GM19438 (cell line): Measurements from ENCODE around the gene PLOD3.

Source experiments
- ATAC-seq: cut with Tn5 transposase; IDR thresholded peaks from one replicate; pipeline ENCODE4 v1.9.1; 2021; ENCODE audit warnings: low read depth; ENCODE audit not compliant: unreplicated experiment

The PLOD3 gene

DNA sequence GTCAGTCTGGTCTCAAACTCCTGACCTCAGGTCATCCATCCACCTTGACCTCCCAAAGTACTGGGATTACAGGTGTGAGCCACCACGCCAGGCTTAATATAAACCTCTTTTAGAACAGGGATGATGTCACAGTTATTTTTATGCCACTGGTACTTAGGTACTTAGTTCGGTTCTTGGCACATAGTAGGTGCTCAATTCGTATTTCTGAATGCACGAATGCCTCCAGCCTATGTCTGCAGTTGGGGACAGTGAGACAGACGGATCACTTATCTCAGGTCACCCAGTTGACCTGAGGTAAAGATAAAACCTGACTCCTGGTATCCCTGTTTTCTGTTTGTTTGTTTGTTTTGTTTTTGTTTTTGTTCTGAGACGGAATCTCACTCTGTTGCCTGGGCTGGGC is 31.2 kb downstream of the PLOD3 start:
- ATAC-seq, result no peak

DNA sequence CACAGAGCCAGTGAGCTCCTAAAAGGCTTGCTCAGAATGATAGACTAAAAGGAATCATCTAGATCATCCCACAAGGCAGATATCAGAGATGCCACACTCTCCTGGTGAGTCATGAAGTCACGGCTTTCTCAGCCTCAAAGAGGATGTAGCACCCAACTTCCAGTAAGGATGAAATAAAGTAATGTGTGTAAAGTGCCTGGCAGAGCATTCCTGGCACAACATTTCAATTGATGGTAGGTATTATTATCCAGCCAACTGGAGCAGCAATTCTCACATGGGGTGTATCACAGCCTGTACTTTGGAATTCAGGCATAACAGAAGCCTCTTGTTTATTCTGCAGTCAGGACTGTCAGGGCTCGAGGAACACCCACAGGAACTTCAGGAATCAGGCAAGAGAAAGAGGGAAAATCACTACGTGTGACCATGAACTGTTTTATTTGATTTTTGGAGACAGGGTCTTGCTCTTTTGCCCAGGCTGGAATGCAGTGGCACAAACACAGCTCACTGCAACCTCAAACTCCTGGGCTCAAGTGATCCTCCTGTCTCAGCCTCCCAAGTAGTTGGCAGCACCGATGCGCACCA is 32.0 kb downstream of the PLOD3 start:
- ATAC-seq, result no peak

DNA sequence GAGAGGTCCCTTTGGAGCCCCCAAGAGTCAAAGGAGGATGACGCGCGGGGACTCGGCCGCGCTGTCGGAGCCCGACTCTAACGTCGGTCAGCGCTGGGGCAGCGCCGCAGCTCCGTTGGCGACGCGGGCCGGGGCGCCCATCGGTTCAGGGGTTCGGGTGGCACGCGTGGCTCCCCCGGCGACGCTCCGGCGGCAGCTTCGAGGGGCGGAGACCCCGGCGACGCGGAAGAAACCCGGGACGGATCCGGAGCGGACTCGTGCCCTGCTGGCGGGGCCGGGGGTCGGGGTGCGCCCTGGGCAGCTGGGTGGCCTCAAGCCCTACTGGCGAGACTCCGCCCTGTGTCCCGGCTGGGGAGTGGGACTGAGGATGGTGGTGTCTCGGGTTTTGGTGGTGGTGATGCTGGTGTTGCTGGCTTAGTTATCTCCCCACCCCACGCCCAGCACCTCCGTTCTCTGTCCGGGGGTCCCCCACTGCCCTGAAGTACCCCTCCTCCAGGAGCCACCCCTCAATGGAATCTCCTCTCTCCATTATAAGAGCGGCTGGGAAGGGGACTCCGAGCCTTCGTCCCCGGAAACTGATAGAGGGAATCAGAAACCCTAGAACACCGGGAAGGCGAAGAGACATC is 37.1 kb downstream of the PLOD3 start, which contains the start of gene NAT16:
Gene NAT16, minus strand, starts transcription at position 164 of the 626 bp plus-strand sequence. CDS start 5,486 bp downstream, outside the sequence.
- ATAC-seq, result no peak

DNA sequence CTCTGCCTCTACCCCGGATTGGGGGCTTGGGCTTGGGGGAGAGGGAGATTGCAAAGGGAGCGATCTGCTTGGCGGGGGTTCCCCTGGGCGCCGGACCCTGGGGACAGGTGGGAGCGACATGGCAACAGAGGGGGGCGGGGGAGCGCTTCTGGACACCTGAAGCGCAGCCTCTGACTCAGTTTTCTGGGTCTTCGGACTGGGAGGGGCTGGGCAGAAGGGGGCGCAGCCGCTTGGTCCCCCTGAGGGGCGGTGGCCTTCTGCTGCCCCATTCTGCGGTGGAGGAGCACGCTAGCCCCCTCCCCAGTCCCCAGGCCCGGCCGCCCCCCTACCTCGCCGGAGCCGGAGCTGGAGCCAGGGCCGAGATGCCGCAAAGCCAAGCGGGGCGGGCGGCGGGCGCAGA is 37.7 kb downstream of the PLOD3 start:
- no peak for ATAC-seq

DNA sequence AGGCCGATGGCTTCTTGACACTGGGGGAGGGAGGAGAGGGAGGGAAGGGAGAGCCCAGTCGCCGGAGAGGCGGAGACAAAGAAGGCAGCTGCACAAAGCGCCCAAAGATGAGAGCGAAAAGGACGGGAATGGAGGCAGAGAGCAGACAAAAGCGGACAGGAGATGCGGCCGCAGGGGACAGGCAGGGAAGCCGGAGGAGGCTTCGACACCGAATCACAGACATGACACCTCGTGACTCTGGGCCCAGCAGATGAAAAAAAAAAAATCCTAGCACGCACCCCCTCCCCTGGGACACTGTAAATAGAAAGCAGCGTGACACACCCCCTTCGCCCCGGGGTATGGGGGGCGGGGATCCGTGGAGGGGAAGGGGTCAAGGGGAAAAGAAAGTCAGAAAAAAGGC is 38.3 kb downstream of the PLOD3 start:
- no peak for ATAC-seq

DNA sequence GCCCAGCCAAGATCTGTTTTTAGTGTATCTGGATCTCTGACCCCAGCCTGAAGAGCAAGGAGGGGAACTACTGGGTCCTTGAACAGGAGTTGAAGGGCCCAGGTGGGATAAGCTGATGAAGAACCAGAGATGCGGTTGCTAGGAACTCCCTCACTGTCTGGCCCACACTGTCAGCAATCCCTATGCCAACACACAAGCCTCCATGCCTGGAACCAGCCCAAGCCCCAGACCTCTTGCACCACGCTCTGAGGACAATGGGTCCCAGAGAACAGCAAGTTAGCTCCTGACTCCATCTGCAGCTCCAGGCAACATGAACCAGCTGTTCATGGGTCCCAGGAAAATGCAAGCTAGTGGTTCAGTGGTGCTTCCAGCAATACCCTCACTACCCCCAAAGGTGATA is 39.7 kb downstream of the PLOD3 start:
- ATAC-seq, result no peak

DNA sequence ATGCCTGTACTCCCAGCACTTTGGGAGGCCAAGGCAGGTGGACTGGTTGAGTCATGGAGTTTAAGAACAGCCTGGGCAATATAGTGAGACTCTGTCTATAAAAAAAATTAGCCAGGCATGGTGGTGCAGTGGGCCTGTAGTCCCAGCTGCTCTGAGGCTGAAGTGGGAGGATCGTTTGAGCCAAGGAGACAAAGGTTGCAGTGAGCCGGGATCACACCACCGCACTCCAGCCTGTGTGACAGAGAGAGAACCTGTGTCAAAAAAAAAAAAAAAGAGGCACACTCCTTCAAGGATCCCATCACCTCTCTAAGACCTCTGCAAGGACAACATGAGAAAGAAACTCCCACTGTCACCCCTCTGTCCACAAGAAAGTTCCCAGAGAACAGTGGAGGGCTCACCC is 41.7 kb downstream of the PLOD3 start:
- no peak for ATAC-seq

DNA sequence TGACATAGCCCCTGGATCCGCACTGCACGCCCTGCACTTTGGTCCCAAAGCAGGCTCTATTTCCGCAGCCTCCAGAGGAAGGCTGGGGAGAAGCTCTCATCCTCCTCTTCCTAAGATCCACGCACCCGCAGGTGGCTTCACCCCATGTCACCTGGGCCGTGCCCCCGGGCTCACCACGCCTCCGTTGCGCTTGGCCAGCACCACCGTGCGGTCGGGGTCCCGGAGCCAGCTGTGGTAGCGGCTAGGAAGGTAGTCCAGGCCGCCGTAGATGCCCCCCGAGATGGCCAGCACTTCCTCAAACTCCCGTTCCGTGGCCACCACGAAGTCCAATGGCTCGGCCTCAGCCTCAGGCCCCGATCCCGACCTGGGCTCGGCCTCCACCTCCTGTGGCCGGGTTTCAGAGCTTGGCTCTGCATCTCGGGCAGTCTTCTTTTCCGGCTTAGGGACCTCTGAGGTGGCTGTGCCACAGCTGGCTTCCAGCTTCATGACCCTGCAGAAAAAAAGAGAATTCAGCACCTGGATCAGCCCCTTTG is 43.0 kb downstream of the PLOD3 start:
- ATAC-seq, result no peak

DNA sequence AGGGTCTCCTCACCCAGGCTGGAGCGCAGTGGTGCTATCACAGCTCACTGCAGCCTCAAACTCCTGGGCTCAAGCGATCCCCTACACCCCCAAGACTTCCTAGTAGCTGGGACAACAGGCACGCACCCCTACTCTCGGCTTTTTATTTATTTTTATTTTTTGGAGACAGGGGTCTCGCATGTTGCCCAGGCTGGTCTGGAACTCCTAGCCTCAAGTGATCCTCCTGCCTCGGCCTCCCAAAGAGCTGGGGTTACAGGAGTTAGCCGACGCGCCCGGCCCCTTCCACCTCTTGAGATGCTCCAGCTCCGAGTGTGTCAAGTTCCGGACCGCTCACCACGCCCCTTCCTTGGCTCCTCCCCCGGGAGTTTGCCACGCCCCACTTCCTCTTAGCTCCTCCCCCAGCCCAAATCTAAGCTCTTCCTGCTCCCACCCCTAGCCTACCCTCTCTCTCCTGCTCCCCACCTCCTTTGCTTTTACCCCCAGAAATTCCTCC is 43.6 kb downstream of the PLOD3 start:
- ATAC-seq, result no peak

DNA sequence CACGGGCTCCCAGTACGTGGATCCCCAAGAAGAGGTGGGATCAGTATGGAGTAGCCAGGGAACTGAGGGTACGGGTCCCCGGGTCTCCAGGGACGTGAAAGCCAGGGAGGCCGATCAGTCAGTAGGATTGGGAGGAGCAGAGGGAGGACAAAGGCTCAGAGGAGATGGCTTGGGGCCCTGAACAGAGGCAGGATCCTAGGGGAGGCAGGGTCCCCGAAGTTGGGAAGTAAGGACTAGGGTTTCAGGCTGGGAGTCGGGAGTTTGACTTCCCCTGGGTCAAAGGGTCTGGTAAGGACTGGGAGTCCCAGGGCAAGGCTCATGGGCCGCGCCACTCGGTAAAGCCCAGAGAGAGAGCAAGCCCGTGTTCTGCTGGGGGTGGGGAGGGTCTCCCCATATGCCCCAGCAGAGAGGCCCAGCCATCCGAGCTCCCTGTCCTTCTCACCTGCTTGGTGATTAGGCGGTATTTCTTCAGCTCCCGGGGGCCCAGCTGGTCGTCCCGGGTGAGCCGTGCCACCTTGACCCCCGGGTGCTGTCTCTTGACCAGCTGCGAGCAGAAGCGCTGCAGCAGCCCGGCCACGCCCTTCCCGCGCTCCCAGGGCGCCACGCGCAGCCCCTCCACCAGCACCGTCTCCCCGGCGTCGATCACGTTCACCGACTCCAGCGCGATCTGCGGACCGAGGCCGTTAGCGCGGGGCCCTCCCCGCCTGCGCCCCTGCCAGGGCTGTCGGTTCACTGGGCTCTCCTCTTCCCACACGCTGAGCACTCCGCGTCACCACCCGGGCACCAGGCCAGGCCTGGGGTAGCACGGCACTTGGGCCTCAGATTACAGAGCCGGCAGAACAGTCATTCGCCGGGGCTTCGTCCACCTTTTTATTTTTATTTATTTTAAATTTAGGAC is 44.3 kb downstream of the PLOD3 start:
- ATAC-seq, result no peak

DNA sequence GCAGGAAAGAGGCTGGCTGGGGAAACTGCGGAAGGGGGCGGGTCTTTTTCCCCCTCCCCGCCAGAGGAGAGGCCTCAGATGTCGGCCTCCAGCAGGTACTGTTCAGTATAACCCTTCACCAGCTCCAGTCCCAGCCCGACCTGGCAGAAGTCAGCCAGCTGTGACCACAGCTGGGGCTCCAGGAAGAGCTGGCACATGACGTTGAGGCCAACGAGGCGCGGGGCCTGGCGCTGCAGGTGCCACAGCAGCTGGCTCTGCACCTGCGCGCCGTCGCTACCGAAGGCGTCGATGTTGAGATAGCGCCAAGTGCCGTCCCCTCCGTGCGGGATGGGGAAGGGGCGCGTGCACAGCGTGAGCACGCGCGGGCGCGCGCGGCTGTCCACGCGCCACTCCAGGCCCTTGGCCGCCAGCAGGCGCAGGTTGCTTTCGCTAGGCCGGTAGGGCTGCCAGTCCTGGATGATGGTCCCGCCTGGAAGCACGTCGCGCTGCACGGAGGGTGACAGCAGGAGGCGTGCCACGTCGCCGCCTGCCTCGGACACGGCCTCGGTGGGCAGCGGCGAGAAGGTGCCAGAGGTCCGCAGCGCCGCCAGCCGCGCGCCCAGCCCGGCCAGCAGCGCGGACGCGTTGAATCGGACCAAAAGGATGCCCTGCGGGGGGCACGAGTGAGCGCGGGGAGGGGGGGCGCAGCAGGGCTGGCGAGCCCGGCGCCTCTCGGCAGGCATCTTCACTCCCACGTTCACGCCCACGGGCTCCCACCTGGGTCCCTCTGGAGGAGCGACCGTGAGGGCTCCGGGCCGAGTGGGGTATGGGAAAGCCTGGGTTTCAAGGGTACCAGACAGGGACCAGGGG is 45.2 kb downstream of the PLOD3 start:
- ATAC-seq, result no peak

DNA sequence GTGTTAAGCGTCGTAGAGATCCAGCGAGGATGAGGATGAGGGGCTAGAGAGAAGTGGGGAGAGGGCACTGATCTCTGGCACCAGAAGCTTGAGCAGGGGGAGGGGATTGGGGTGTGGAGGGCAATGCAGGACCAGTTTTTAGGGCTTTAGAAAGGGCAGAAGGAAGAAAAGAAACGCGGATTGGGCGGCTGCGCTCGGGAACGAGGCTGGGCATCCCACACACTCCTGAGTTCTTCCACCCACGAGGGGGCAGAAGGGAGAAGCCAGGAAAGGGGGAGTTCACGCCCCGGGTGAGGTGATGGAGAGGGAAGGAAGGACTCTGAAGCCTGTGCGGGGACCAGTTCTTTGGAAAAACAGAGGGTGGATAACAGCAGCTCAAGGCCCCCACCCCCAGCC is 45.9 kb downstream of the PLOD3 start:
- no peak for ATAC-seq

DNA sequence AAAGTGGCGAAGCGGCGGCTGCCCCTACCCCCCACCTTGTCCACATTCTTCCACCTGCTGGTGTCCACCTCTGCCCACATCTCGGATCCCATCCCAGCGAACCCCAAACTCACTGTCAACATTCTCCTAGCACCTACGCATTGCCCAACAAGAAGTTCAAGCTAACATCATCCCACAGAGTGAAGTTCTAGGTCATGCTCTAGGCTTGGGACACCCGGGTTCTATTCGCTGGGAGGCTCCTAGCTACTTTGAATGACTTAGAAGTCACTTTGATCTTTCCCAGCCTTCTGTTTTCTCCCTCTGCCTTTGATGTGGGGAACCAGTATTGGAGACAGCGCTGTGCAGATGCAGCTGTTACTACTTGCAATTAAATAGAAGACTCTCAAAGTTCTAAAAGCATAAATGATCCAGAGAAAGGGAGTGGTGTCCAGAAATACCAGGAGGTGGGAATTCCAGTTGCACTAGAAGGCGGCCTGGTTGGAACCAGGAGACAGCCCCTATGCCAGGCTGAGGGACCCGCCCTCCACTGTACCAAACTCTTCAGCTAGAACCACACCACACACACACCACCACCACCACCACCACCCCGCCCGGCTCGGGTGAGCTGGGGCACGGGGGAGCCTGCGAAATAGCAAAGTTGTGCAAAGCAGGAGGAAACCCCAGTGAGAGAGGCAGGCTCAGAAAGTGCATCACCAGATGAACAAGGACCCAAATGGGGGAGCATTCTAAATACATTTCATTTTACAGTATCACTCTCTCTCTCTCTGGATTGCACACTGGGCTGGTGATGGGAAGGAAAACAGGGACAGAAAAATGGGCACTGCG is 46.6 kb downstream of the PLOD3 start:
- ATAC-seq, result no peak

DNA sequence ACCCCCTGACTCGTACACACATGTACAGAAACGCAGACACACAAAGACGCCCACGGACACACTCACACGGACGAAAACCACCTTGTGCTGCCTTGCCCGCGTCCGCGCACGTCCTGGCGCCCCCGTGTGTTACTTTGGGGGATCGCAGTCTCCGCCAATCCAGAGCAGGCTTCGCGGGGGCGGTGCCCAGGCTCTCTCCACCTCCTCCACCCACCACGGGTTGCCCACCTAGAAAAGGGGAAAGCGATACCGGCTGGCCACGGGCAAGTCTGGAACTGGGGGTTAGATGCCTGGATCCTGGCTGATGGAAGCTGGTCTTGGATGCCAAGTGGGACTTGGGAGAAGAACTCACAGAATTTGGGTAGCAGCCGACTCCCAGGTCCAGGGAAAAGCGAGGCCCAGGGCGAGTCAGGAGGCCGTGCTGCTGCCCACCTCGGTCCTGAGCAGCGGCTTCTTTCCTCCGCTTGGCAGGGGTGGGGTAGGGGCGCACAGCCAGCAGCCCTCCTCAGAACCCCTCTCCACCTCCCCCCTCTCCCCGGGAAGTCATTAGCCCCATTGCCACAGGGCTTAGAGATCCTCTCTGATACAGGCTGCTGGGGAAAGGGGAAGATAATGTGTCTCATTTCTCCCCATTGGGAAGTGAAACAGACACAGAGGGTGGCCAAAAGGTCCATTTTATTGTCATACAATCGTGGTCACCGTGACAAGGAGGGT is 47.4 kb downstream of the PLOD3 start:
- ATAC-seq, result no peak

DNA sequence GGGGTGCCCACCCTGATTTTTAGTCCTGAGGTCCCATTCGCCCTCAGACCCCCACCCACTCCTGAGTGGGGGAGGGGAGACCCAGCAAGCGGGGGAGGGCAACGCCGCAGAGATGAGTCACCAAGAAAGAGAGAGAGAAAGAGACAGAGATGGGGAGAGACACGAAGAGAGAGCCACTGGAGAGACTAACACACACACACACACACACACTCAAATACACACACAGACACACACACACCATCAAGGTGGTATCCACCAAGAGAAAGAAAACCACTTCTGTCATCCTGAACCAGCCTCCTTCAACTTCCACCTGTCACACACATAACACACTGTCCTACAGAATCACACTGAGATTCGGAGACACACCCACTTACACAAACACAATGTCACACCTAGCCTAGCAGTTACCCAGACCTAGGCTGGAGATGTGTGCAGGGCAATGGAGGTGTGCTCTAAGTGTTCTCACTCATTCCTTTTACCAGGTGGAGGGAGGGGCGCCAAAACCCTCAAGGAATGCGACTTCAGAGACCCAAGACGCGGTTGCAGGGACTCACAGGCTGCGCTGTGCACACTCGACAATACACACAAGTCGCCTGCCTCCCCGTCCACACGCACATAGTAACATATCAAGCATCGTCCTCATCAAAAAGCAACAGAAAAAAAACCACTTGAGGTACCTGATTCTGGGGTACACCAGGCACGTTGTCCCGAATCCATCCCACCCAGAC is 48.1 kb downstream of the PLOD3 start:
- ATAC-seq, result no peak

DNA sequence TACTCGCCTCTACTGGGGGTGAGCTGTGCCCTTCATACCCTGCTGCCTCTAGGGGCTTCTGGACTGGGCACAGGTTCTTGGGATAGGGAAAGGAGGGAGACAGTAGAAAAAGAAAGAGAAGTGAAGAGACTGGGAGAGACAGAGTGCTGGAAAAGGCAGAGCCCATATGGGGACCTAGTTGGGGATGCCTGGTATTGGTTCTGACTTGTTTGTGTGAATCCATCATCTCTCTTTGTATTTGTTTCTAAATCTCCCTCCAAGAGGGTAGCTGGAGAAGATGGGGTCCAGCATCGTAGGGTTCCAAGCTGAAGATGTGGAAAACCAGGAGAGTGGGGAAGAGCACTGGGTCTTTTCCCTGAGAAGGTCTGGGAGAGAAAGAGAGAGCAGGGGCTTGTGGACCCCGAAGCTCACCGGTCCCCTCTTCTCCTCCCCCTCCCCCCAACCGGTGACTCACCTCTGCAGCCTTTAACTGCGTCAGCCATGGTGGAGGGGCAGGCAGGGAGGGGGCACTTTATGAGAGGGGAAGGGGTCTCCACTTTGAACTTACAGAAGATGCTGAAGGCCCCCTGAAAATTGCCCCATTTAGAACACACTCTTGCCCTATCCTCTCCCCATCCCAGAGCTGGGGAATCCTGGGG is 48.9 kb downstream of the PLOD3 start:
- no peak for ATAC-seq

DNA sequence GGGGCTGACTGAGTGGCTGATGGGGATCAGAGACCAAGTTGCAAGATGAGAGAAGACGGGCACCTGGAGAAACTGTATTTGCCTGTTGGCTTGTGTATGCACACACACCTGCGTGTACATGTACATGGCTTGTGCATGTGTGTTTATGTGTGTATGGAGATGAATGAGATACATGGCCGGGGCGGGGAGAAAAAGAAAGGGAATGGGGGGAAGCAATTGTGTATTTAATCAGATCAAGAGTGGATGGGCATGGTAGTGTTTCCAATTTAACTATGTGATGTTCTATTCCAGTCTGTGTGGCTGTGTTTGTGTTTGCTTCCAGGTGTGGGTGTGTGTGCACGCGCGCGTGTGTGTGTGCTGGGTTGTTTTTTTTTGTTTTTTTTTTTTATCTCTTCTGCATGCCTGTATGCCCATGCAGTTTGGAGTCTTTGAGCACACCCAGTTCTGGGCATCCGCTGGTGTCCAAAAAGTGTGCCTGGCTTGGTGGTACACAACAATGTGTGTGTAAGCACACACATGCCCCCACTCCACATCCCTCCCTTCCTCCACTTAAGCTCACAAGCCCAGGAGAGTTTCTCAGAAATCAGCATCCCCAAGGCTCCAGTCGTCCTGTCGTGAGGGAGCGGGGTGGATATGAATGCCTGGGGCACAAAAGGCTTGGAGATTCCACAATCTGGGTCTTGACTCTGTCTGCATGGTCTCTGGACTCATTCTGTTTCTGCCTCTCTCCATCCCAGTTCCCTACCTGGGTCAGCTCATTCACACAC is 49.6 kb downstream of the PLOD3 start:
- ATAC-seq, result no peak
